HG02870 (cell line): ENCODE measurements around the gene TEX2.

Experiments used
- ATAC-seq: cut with Tn5 transposase; IDR thresholded peaks from one replicate; pipeline ENCODE4 v1.9.1; 2021; ENCODE audit warnings: mild to moderate bottlenecking, moderate library complexity; ENCODE audit not compliant: unreplicated experiment

TEX2 gene

GRCh38 chr17:64269687-64270649 lies 6.9 kb upstream of the TEX2 start:
- ATAC-seq = no peak

DNA sequence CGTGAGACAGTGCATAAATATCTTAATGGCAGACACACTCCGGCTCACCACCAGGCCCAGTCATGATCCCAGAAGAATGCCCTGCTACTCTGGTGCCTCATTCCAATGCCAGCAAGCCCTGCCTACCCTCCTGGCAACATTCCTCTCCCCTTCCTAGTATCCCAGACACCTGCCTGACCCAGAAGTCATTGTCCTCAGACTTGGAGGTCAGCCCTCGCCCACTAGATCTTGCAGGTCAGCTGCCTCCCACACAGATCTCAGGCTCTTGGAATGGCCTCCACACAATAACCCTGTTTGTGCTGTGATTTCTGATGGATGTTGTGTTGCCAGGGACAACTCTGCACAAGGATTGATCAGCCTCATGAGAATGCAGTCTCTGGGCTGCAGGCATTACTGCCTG lies 1.8 kb upstream of the TEX2 start:
- no peak for ATAC-seq

GRCh38 chr17:64262198-64262999 lies 661 bp downstream of the TEX2 start:
- ATAC-seq = peak; percentile 23

DNA sequence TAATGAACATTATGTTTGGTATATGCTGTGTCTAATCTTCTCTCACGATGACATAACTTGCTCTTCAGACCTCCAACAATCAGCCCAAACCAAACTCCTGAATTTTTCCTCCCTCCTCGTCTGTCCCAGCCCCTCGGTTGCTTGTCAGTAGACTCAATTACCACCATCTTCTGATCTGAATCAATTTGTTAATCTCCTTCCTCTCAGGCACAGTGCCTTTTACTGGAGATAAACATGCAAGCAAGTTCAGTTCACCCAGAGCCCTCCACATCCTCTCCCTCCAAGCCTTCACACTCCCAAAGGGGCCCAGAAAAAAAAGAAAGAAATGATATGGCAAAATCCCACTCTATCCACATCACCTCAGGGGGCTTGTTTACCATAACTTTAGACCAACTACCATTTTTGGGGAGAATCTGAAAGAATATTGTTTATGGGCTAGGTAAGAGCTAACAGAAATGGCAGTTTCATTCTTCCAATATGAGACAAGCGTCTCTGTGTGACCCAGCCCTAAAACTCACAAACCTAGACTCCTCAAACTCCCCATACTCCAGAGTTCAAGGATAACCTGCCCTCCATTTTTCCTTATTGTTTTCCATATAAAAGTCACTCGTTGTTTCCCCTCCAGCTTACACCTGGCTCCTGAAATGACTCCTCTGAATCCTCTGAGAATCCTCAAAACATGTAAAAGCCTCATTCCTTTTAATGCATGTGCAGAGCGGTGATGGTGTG lies 1.5 kb downstream of the TEX2 start:
- no peak for ATAC-seq

DNA sequence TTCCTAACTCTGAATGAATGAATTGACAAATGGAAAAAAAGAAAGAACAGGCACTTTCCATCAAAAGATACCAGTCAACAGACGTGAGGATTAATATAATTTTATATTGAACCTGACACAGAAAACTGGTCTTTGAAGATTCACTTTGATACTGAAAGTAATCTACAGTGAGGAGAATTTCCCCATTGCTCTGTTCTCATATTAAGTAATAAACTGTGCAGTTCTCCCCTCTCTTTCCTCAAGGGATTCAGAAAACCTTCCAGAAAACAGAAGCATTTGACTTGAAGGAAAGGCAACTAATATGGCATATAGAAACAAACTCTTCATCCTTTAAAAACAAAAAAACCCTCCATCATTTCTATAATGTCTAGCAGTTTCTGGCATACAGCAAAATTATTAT lies 2.2 kb downstream of the TEX2 start:
- ATAC-seq = no peak

GRCh38 chr17:64259922-64260321 lies 3.1 kb downstream of the TEX2 start:
- ATAC-seq = no peak

DNA sequence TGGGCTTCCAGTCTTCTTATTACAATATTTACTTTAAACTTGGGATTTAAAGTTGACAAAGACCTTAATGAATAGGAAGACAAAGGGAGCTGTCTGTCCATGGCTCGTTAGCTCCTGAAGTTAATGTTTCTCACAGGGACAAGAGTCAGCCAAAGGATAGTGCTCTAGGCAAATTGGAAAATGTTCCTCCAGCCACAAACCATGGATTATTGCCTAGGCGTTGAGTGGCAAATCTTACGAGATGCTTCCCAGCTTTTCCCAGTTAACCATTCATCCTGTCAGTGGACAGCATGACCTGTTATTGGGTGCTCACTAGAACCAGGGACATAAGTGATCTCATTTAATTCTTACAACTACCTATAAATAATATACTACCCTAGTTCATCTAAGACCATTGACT lies 3.6 kb downstream of the TEX2 start:
- no peak for ATAC-seq

DNA sequence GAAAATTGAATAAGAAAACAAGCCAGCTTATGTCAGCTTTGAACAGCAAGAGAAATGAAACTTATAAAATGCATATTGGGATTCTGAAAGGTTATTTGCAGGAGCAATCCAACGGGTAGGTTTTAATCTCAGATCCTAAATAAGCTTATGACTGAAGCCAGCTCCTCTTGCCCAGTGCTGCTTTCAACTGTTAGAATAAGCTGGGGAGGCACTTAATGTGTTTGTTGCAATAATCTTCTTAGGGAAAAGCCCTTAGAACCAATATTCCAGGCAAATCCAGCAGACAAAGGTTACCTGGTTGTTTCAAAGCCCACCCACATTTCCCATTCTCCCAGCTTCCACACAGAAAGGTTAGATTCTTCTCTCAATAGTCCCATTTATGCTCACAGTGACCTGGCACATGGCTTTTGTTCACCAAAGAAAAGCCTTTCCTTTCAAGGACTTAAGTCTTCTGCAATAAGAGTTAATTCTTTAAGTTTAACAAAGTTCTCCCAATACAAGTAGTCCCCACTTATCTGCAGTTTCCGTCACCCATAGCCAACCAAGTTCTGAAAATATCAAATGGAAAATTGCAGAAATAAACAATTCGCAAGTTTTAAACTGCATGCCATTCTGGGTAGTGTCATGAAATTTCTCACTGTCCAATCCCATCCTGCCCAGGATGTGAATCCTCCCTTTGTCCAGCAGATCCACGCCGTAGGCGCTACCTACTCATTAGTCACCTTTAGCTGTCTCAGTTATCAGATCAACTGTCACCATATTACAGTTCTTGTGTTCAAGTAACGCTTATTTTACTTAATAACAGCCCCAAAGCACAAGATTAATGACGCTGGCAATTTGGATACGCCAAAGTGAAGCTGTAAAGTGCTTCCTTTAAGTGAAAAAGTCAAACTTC lies 5.9 kb downstream of the TEX2 start:
- no peak for ATAC-seq

GRCh38 chr17:64255764-64256163 lies 7.3 kb downstream of the TEX2 start:
- ATAC-seq = no peak

DNA sequence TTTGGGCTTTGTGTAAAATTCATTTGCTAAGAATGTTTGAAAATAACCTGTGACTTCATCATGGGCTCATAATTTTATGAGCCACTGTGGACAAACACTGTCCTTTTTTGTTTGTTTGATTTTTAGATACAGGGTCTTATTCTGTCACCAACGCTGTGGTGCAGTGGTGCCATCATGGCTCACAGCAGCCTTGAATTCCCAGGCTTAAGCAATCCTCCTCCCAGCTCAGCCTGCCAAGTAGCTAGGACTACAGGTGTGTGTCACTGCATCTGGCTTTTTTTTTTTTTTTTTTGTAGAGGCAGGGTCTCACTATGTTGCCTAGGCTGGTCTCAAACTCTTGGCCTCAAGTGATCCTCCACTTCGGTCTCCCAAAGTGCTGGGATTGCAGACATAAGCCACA lies 8.3 kb downstream of the TEX2 start:
- no peak for ATAC-seq

DNA sequence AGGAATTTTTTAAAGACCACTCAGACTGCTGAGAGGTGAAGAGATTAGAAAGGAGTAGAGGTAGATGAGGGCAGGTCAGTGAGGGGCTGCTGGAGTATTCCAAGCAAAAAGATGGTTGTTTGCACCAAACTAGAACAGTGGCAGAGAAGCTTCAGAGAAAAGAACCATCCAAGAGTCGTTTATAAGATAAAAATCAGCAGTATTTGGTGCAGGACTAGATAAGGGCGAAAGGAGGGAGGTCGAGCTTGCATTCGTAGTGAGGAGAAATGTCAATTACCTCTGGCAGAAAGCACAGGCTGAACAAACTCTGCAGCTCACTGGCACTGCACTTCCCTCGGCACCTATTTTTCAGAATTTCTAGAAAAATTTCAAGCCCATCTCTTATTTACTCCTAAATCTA lies 9.6 kb downstream of the TEX2 start:
- no peak for ATAC-seq

DNA sequence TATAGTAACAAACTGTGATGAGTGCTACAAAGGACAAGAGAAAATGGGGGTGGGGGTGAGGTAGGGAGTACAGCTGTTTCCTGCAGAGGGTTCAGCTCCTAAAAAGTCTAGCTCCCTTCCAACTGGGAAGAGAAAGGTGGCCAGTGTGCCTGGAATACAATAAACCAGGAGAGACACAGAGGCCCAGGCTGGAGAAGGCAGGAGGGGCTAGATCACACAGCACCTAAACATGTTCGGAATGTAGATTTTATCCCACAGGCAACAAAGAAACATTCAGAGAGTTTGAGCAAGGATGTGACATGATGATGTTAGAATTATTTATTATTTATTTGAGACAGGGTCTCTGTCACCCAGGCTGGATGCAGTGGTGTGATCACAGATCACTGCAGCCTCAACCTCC lies 10.2 kb downstream of the TEX2 start:
- ATAC-seq = no peak

GRCh38 chr17:64250233-64250835 lies 12.7 kb downstream of the TEX2 start:
- ATAC-seq = no peak

GRCh38 chr17:64247836-64248235 lies 15.2 kb downstream of the TEX2 start:
- ATAC-seq = no peak

GRCh38 chr17:64245218-64246145 lies 17.6 kb downstream of the TEX2 start:
- ATAC-seq = no peak

- no peak for ATAC-seq
These were observed 18.9 kb downstream of the TEX2 start for GRCh38 chr17:64244165-64244564.

DNA sequence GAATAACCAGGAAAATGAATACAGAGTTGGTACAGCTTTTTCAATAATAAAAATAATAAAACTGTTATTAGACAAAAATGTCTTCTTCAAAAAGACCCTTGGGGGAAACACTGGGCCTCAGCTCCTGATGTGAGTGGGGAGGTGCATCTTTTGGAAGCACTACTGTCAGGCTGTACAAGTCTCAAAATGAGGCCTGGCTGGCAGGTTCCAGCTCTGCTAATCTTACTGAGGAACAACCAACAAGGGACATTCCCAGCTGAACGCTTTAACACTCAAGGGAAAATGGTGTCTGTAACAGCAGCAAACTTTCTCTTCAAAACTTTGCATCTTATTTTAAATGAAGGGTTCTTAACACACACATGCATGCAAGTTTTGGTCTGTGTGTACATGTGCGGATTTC lies 19.7 kb downstream of the TEX2 start:
- no peak for ATAC-seq

DNA sequence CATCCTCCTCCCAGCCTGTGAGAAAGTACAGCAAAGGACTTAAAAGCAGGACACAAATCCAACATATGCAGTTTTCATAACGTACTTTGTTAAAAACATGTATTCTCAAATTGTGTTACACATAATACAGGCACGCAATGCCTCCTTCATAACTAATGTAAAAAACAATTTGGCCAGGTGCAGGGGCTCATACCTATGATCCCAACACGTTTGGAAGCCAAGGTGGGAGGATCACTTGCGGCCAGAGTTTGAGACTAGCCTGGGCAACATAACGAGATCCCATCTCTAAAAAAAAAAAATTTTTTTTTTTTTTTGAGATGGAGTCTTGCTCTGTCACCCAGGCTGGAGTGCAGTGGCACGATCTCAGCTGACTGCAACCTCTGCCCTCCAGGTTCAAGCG lies 20.4 kb downstream of the TEX2 start:
- no peak for ATAC-seq
